A549 treated with CpdA at 1 μM for 4 hours (cell line): ENCODE measurements around the gene FOXI2. TPM values are rescaled to one million over a fixed set of nuclear protein-coding genes. Genes with fewer than 3 reads are reported as not detected.

Experiments used
- total RNA-seq: library from RNA; stranded (reverse); fragments of 200-300 nt; extraction: Qiagen RNA extraction; gene quantifications from 5 replicates; pipeline ENCODE4 v1.2.3, GENCODE V29; 2022; ENCODE audit warnings: low read depth

The FOXI2 gene
- total RNA-seq, result not detected in 5 replicates

GRCh38 chr10:127736915-127737562 is at the start of gene FOXI2:
FOXI2 (plus strand) TSS chr10:127737185; CDS start chr10:127737274, 89 bp downstream.

Other genes starting within 250 kb of the FOXI2 start
- gene NPS, start 187.9 kb upstream of the FOXI2 start, total RNA-seq, result not detected in 5 replicates
- gene CLRN3, start 155.8 kb downstream of the FOXI2 start, total RNA-seq, result not detected in 5 replicates
- 1.9 to 3.7 TPM (median 3.0 TPM) in 5 replicates for gene PTPRE, start 169.9 kb downstream of the FOXI2 start, total RNA-seq